Left lobe of liver (tissue), 2 donors: ENCODE measurements around the gene ELL2. TPM values are rescaled to one million over a fixed set of nuclear protein-coding genes. Genes with fewer than 3 reads are reported as not detected.

ENCODE experiments used
- ATAC-seq: fragments of 200-7000 bp; cut with Tn5 transposase; one replicate; pipeline ENCODE4 v1.9.1; 2020; ENCODE audit warnings: mild to moderate bottlenecking, moderate library complexity
- DNase-seq: peaks from one replicate; pipeline ENCODE4 v3.0.0-alpha.2; 2020; ENCODE audit warnings: low spot score
- total RNA-seq: library from RNA; stranded (reverse); gene quantifications from one replicate; pipeline ENCODE4 v1.2.1, GENCODE V29; 2021
- donor health status: DM: no; HTN: no; CAD: no; lungs with moderate emphysema.
- donor health status: DM: no; HTN: yes; CAD: no.

The ELL2 gene
- total RNA-seq, 1 donor from 2014 or later: 76.4 TPM

DNA sequence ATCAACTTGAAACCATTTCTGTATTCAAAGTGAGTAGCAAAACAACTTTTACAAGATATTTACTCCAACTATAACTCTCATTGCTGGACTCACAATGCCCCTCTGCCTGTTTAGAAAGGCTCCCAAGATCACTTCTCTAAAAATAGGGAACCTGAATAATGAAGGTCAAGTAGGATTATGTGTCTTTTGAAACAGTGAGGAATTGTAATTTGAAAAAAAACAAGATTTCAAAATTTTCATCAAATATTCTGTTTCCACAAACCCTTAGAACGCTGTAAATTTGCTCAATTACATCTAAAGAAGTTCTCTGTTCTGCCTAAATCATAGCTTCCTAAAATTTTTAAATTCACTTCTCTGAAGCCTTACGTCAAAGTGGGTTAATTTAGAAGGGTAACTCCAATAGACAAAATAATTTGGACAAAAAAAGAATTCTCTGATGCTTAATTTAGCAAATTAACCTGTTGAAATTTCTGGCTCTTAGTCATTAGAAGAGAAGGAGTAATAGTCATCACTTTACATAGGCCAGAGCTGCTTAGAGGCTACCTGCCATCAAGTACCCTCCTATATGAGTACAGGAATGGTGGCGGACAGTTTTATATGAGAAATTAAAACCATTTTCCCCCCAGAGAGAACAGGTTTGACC, 4.0 kb downstream of the ELL2 start:
- no peak for ATAC-seq
- no peak for DNase-seq

DNA sequence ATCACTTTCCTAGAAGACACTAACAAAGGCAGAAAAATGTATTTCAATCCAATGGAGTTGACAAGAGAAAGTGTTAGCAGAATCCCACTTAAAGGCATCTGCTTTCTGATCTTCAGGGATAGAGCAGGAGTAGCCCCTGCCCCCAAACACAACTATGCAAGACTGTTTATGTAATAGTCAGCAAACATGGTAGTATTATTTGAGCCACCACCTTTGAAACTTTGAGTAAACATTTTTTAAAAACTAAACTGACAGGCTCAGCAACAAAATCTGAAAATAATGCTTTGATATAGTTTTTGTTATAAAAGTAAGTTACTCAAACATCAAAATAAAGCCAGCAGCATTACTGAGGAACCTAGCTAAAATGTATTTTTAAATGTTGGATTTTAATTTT, 4.8 kb downstream of the ELL2 start:
- DNase-seq: no peak
- ATAC-seq: no peak

DNA sequence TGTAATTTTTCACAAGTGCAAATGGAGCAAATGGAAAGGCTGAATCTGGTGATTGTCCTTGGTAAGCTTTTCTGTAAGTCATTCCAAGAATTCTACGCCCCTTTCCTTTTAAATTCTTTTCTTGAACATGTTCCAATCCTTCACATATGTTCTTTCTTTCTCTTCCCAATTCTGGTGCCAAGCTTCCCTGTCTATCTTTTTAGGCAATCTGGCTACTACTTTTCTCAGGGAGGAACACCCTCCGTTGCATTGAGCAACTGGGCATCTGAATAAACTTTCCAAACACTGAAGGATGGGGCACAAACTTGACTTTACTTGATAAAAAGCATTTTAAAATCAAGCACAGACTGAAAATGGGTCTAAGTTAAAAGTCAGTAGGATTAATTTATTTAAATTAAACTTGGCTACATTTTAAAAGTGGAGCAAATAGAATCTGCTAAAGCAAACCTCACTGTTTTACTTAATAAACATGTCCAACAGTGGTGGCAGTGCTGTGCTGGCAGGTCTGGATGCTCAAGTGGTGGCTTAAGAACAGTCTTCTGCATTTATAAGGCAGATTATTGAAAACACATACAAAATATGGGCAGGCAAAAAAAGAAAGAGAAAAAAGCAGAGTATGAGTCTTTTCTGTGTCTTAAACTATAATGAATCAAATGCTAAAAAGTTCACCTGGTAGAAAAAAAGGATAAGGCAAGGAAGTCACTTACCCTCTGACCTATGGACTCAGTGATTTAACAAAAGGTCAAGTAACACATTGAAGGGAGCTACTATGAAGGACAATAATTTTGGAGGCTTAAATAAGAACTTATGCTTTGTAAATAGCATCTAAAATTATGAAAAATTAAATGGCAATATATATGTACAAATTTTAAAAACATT, 5.4 kb downstream of the ELL2 start:
- DNase-seq (no peak), ATAC-seq (no peak)

DNA sequence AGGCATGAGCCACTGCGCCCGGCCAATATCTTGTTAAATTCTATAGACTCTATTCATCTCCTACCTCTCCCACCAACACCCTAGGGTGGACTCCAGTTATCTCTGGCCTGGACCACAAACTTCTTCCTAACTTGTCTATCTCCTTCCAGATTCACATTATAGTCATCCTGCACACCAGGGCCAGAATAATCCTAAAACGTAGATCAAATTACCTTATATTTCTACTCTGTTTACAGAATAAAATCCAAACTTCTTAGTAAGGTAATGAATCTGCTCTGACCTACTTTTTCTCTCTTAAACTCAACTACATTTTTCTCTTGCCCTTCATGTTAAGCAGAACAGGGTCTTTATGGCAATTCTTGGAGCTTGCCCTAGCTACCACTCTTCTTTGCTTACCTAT, 6.9 kb downstream of the ELL2 start:
- ATAC-seq (no peak), DNase-seq (no peak)

DNA sequence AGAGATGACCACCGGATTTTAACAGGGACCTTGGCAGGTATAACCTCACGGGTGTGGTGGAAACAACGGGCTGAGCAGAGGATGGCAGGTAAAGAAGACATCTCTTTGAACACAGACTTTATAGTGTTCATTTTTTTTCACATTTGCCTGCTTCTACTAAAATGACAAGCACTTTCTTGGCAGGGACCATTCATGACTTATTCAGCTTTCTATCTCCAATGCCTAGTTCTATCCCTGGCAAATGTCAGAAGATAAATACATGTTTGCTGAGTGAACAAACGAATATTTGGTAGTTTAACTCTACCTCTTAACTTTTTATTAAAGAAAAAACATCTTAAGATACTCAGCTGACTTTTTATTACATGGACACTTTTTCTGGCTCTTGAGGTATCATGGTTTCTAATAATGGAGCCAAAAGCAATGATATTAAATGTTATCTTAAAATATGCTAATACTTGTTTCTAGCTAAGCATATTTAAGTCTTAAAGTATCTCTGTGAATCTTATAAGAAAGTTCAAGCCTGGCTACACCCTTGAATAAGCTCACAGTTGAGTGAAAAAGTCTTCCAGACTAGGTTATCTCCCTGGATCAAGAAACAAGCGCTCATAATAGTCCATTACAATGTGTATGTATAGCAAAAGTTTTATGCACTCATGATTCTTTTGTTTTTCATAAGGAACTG, 8.5 kb downstream of the ELL2 start:
- no peak for ATAC-seq

DNA sequence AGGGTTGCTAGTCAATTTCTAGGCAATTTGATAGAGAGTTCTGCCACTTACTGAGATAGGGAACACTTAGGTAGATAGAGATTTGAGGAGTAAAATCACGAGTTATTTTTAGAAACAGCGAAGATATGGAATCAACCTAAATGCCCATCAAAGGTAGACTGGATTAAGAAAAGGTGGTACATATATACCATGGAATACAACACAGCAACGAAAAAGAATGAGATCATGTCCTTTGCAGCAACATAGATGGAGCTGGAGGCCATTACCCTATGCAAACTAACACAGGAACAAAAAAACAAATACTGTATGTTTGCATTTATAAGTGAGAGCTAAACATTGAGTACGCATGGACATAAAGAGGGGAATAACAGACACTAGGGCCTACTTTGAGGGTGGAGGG, 9.7 kb downstream of the ELL2 start:
- no peak for DNase-seq
- no peak for ATAC-seq

More for the DNA sequence above, 8.5 kb downstream of the ELL2 start:
- no peak for DNase-seq

DNA sequence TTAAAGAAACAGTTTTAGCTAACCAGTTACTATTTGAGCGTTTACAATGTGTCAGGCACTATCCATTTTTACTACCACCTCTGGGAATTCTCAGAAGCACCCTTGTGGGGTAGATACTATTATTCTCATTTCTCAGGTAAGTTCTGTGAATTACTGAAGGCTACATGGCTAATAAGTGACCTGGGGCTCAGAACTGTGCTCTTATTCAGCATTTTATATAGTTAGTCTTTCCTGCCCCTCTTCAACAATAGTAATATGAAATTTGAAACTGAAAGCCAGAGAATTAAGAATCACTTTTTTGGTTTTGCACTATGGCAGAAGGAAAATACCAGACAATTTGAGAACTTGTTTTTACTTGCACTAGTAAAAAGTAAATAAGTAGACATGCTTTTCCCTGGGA, 11.8 kb downstream of the ELL2 start:
- no peak for ATAC-seq
- no peak for DNase-seq

DNA sequence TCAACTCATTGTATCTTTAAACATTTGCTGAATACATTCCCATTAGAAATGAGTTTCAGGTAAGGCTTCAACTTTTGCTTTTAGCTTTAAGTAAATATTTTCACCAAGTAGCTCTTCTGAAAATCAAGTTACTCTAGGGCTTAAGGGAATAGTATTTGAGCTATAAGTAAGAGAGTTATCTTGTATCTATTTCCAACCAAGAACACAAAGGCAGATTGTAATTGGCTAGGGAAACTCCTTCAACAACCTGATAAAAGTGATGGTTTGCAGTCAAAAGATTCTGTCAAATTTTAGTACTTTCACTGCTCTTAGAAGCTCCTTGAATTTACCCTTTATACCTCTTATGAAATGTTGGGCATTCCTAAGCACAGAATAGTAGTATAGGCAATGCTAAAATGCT, 13.0 kb downstream of the ELL2 start:
- DNase-seq (no peak), ATAC-seq (no peak)

DNA sequence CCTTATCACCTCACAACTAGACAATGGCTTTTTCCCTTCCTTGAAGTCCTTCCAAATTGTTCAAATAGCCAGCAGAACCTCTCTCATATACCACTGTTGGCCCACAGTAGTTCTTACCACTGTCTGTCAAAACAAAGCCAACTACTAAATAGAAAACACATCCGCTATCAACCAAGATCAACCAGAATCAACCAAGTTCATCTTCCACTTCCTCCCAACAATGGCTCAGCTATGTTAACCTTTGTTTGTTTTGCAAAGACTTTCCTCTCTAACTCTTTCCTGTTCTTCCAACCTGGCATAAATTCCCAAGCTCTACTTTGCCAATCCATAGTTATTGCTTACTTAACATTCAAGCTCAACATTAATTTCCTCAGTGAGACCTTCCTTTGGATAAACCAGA, 15.2 kb downstream of the ELL2 start:
- ATAC-seq (no peak), DNase-seq (no peak)

DNA sequence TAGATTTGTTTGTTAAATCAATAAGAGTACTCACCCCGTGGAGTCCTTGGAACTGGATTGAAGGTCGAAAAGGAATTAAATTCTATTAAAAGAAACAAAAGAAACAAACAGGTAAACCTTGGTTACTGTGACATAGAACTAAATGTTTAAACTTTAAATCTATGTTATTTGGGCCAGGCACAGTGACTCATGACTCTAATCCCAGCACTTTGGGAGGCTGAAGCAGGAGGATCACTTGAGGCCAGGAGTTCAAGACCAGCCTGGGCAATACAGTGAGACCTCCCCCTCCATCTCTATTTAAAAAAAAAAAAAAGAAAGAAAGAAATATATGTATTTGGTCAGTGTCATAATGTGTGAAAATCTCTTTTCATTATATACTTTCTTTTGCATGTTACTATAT, 18.7 kb downstream of the ELL2 start:
- ATAC-seq: no peak

DNA sequence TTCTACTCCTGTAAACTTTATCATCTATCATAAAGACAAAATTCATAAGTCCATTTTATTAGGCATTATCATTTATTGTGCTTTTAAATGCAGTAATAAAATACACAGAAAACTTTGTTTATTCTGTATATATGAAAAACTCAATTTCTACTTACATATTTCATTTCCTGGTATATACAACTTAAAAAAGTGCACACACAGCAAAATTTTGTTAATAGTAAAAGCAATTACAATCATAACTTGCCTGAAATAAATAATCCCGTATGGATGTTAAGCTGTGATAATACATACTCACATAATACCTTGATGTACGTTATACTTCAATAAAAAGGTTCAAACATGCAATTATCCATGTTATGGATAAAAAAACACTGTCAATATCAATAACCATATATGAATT, 19.2 kb downstream of the ELL2 start:
- no peak for ATAC-seq
- no peak for DNase-seq

More for the DNA sequence above, 18.7 kb downstream of the ELL2 start:
- DNase-seq: no peak

DNA sequence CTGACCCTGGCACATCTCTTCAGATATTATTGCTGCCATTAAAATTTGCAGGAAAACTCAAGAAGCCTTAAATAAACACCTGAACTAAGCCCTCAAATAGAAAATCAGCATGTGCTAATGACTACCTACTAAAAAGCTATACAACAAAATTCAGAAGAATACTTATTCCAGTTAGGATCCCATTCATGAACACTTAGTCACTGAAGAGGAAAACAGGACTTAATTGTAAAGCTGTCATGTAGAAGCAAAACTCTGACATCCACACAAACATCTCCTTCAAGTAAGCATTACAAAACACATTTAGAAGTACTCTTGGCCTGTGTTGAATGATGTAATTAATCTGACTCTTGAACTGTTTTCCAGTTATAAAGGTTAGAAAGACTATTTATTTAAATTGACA, 19.9 kb downstream of the ELL2 start:
- DNase-seq (no peak), ATAC-seq (no peak)

DNA sequence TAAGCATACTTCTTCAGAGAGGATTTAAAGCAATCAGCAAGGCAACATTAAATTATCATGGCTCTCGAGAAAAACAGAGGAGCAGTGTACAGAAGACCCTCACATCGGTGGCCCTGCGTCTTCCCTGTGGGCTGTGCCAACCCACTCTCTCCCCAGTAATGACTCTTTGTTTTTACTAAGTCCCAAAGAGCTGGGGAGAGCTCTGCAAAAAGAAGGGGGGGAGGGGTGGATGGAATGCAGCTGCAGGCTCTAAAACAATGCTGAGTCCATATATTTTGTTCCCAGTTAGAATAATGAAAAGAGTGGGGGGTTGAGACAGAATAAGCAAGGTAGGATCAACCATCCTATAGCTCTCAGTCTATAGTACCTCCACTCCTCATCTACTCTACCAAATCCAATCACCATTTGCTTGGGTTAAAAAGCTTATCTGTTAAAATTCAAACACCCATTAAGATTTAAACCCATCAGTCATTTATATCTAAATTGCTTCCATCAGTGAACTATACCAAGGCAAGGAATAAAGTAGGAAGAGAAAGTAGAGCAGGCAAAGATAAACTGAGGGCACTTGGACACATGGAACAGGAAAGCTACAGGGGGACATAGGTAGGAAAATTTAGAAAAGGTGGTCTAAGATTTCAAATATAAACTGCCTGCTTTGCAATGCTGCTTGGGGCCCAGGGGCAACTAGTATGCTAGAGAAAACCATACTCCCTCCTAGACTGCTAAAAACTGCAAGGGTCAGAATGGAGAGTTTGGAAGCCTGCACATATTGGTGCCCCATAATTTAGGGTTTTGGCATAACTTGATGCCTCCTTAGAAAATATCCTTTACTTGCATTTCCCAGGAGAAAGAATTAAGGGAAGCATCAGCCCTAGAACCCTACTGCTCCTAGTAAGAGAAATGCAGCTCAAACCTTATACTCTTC, 20.6 kb downstream of the ELL2 start:
- DNase-seq: no peak
- ATAC-seq: no peak

DNA sequence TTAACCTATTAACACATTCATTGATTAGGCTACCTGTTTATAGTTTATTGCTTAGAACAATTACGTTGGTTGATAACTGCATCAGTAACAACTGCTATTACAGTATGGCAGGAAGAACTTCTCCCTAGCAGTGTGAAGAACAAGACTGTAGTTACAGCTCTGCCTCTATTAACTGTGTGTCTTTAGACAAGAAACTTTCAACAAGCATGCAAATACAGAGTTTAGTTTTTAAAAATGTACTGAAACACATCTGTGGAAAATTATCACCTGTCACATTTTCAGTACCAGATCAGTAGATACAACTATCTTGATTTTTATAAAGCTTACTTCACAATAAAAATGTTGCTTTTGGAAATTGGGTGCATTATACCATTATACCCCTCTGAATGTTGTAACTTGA, 22.2 kb downstream of the ELL2 start:
- ATAC-seq (no peak), DNase-seq (no peak)

DNA sequence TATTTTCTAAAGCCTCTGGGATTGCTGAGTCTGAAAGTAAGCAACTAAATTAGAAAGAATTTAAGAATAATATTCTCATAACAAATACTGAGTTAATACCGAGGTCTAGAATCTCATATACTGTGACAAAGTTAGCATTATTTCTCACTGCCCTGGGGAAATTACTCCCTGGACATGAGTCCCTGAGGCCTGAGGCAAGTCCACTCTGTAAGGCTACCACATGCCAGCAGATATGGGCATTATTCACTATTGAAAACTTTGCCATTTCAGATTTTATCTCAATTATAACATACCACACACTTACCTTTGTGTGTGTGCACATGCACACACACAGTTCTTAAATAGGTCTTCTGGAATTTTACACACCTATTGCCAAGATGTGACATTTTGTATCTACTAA, 22.9 kb downstream of the ELL2 start:
- no peak for ATAC-seq
- no peak for DNase-seq

DNA sequence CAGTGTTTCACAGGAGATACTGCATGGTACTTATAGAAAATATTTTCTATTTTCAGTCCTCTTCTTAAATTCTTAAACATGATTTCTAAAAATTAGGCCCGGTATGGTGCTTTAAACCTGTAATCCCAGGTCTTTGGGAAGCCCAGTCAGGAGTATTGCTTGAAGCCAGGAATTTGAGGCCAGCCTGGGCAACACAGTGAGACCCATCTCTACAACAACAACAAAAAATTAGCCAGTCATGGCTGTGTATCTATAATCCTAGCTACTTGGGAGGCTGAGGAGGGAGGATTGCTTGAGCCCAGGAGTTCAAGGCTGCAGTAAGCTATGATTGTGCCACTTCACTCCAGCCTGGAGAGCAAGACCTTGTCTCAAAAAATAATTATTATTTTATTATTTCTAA, 23.3 kb downstream of the ELL2 start:
- DNase-seq (no peak), ATAC-seq (no peak)

DNA sequence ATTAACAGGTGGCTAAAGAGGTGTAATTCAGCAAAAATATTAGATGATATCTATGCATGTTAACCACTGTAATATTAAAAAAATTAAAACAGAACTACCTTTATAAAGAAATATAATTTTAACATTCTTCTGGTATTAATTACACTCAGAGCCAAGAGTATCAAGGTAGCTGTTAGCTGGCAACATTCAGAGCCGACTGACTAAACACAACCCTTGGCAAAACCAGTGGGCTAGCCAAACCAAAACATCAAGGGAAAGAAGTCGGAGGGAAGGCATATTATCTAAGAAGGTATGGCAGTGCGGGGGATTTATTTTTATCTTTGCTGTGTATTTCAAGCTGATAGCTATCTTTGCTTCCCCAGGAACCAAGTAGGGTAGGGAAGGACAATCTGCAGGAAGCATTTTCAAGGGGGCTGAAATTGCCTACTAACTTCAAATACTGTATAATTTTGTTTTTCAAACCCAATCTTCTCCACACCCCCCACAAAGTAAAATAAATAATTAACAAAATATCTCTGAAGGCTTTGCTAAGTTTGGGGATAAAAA, 24.0 kb downstream of the ELL2 start:
- peak; percentile 49 for ATAC-seq

DNA sequence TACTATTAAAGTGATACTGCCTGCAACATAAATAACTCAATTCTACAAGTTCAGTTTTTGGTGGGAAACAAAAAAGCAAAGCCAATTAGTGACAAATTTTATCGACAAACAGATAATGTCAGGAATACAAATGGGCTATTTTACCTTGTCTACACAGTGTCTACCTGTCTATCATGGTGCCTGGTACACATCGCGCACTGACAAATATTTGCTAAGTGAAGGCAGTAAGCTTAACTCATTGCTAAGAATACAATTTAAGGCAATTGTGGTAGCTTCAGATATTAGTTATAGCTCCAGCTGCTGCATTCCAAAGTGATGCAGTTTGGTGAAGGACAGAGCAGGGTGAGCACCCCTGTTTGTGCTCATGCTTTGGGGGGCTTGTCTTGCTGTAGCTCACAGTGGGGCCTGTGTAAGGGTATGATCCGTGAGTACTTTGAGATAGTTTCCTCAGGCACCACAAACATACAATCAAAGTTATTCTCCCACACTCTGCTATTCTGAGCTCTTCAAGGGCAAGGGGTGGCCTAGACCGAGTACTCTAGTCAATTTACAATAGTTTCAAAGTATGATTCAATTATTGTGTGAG, 24.7 kb downstream of the ELL2 start:
- ATAC-seq (peak; percentile 17), DNase-seq (no peak)

More for the DNA sequence above, 24.0 kb downstream of the ELL2 start:
- no peak for DNase-seq

DNA sequence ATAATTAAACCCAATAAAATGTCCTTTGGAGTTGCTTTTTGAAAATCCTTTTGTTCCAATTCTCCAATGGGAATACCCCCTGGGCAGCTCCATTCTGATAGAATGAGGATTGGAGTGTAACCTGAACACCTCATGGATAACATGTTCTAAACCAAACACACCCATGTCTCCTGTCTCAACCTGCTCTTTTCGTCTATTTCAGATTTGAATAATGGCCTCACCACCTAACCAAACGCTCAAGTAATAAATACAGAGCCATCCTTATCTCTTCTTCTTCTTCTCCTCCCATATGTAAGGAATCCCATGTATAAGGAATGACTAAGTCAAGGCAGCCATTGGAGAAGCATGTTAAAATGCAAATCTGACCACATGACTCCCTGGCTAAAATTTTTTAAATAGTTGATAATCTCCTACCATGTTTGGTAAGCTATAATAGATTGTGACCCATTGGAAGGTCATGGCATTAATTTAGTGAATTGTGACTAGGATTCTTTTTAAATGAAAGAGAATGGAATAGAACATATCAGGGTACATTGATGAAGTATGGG, 26.0 kb downstream of the ELL2 start:
- ATAC-seq: no peak

More for the DNA sequence above, 26.0 kb downstream of the ELL2 start:
- DNase-seq: no peak
